Adrenal gland (tissue), 5 donors: ENCODE data around the gene TRRAP.

Source experiments
- CTCF ChIP-seq, 6 experiments: fragments of 450-650 bp in 4 of 6; fragments of 200-600 bp in 2 of 6; sonication (generic) in 1 of 6; IDR thresholded peaks; 1 replicate in 5 of 6; 2 replicates in 1 of 6; pipeline versions ENCODE4 v1.5.1 to v1.8.0; 2016 to 2021; ENCODE audit warnings: antibody characterized with exemption in 6 of 6, mild to moderate bottlenecking in 2 of 6, moderate library complexity in 1 of 6
- POLR2A ChIP-seq, 2 donors: fragments of 450-650 bp; IDR thresholded peaks; one replicate each; pipeline ENCODE4 v1.6.1; 2017; ENCODE audit warnings: antibody characterized with exemption in 2 of 2, mild to moderate bottlenecking in 2 of 2, moderate library complexity in 1 of 2
- donor health status: DM: no; HTN: no; CAD: no.

GRCh38 chr7:98887038-98887437 lies 8.7 kb downstream of the TRRAP start:
- no peak for TF ChIP-seq CTCF (IDR thresholded peaks at IDR 0.05)
- TF ChIP-seq POLR2A (IDR thresholded peaks at IDR 0.05): no peak
